SJSA1 (cell line): ENCODE measurements around the gene PLPPR5. TPM values are rescaled to one million over a fixed set of nuclear protein-coding genes. Genes with fewer than 3 reads are reported as not detected.

ENCODE experiments used
- DNase-seq, 2 experiments: peaks; one replicate each; pipeline ENCODE4 v3.0.0-alpha.2; 2015 to 2020; ENCODE audit warnings: low spot score in 2 of 2, low read depth in 1 of 2
- H3K27ac ChIP-seq: fragments of 250-450 bp; sonication (Bioruptor Pico); 2 replicates; pipeline ENCODE4 v1.5.1; 2020; ENCODE audit warnings: mild to moderate bottlenecking, moderate library complexity
- H3K27me3 ChIP-seq: fragments of 250-450 bp; sonication (Bioruptor Pico); replicated peaks from 2 replicates; pipeline ENCODE4 v1.5.1; 2020; ENCODE audit warnings: mild to moderate bottlenecking, moderate library complexity
- H3K36me3 ChIP-seq: fragments of 250-450 bp; sonication (Bioruptor Pico); 2 replicates; pipeline ENCODE4 v1.5.1; 2020; ENCODE audit warnings: mild to moderate bottlenecking
- H3K4me1 ChIP-seq: fragments of 250-450 bp; sonication (Bioruptor Pico); replicated peaks from 2 replicates; pipeline ENCODE4 v1.6.1; 2021; ENCODE audit warnings: mild to moderate bottlenecking
- H3K4me3 ChIP-seq: fragments of 250-450 bp; sonication (Bioruptor Pico); 2 replicates; pipeline ENCODE4 v1.5.1; 2020; ENCODE audit warnings: mild to moderate bottlenecking
- H3K9me3 ChIP-seq: fragments of 250-450 bp; sonication (Bioruptor Pico); replicated peaks from 2 replicates; pipeline ENCODE4 v1.5.1; 2020; ENCODE audit warnings: mild to moderate bottlenecking
- total RNA-seq: library from RNA; depleted of rRNA; stranded (reverse); fragments of >200 nt; shearing (Covaris generic); gene quantifications from 2 replicates; pipeline ENCODE4 v1.2.3, GENCODE V29; 2014

PLPPR5 gene
- total RNA-seq, 1 experiment from 2014 or later = not detected

GRCh38 chr1:98919652-98920051, 85.0 kb downstream of the PLPPR5 start:
- Histone ChIP-seq H3K4me3 (no peak overlapping the region), H3K9me3 (no peaks in the 10 kb centered on the region), H3K4me1 (no peaks in the 10 kb centered on the region), H3K27me3 (peaks cover 3% of the 10 kb centered on the region; the same call in 1 of the 2 replicates), H3K27ac (no peak overlapping the region), H3K36me3 (no peaks in the 10 kb centered on the region)
- no peak for DNase-seq

GRCh38 chr1:98919211-98919610, 85.5 kb downstream of the PLPPR5 start:
- Histone ChIP-seq H3K4me1 (no peaks in the 10 kb centered on the region), H3K4me3 (no peak overlapping the region), H3K36me3 (no peaks in the 10 kb centered on the region), H3K9me3 (no peaks in the 10 kb centered on the region), H3K27ac (no peak overlapping the region), H3K27me3 (peaks cover 3% of the 10 kb centered on the region; the same call in 1 of the 2 replicates)
- DNase-seq = no peak

- H3K4me3 ChIP-seq = no peak overlapping the region
Observed at GRCh38 chr1:98914547-98914946, 90.1 kb downstream of the PLPPR5 start.

GRCh38 chr1:98910827-98911226, 93.8 kb downstream of the PLPPR5 start:
- no peaks in the 10 kb centered on the region for H3K9me3 ChIP-seq
- H3K4me3 ChIP-seq = no peak overlapping the region
- no peaks in the 10 kb centered on the region for H3K4me1 ChIP-seq
- H3K27me3 ChIP-seq = no peaks in the 10 kb centered on the region
- H3K36me3 ChIP-seq = no peaks in the 10 kb centered on the region
- H3K27ac ChIP-seq = no peak overlapping the region
- DNase-seq = no peak

More at GRCh38 chr1:98914547-98914946, 90.1 kb downstream of the PLPPR5 start:
- H3K4me1 ChIP-seq = no peaks in the 10 kb centered on the region
- DNase-seq = no peak
- H3K27me3 ChIP-seq = peaks cover 3% of the 10 kb centered on the region; the same call in 1 of the 2 replicates
- no peaks in the 10 kb centered on the region for H3K9me3 ChIP-seq
- no peaks in the 10 kb centered on the region for H3K36me3 ChIP-seq
- no peak overlapping the region for H3K27ac ChIP-seq

DNA sequence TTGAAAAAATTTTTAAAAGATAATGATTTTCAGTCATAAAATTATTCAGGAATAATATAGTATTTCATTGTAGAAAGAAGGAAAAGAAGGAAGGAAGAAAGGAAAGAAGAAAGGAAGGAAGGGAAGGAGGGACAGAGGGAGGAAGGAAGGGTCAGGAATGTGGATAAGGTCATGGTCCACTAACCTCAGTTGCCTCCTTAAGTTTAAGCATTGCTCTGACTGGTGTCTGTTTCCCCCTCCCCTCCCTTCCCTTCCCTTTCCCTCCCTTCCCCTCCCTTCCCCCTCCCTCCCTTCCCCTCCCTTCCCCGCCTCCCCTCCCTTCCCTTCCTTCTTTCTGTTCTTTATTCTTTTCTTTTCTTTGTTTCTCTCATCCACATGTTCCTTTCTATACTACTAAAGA, 95.7 kb downstream of the PLPPR5 start:
- H3K27me3 ChIP-seq = no peaks in the 10 kb centered on the region

GRCh38 chr1:98906809-98907208, 97.9 kb downstream of the PLPPR5 start:
- DNase-seq = no peak
- H3K27me3 ChIP-seq = no peaks in the 10 kb centered on the region
- no peaks in the 10 kb centered on the region for H3K36me3 ChIP-seq
- no peak overlapping the region for H3K27ac ChIP-seq
- no peaks in the 10 kb centered on the region for H3K9me3 ChIP-seq
- H3K4me3 ChIP-seq = no peak overlapping the region
- no peaks in the 10 kb centered on the region for H3K4me1 ChIP-seq

More for the DNA sequence above, 95.7 kb downstream of the PLPPR5 start:
- no peak overlapping the region for H3K27ac ChIP-seq
- no peak overlapping the region for H3K4me3 ChIP-seq
- DNase-seq = no peak
- no peaks in the 10 kb centered on the region for H3K36me3 ChIP-seq
- no peaks in the 10 kb centered on the region for H3K9me3 ChIP-seq
- no peaks in the 10 kb centered on the region for H3K4me1 ChIP-seq

DNA sequence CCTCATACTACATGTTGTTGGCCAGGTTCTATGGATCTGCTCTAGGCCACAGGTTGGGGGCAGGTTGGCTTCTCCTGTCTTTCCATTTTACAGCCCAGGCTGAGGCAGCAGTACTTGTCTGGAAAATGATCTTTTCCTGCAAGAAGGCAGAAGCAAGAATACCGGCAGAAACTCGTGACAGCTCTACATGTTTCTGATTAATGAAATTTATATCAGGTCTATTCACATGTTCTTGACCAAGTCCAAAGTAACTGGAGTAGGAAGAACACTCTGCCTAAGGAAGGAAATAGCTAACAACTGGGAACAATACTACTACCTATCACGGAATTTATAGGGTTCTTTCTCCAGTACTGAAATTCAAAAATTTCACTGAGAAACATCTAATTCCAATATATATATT, 98.3 kb downstream of the PLPPR5 start:
- DNase-seq = no peak
- no peak overlapping the region for H3K4me3 ChIP-seq
- H3K27me3 ChIP-seq = no peaks in the 10 kb centered on the region
- no peaks in the 10 kb centered on the region for H3K4me1 ChIP-seq
- H3K27ac ChIP-seq = no peak overlapping the region
- H3K9me3 ChIP-seq = no peaks in the 10 kb centered on the region
- no peaks in the 10 kb centered on the region for H3K36me3 ChIP-seq

DNA sequence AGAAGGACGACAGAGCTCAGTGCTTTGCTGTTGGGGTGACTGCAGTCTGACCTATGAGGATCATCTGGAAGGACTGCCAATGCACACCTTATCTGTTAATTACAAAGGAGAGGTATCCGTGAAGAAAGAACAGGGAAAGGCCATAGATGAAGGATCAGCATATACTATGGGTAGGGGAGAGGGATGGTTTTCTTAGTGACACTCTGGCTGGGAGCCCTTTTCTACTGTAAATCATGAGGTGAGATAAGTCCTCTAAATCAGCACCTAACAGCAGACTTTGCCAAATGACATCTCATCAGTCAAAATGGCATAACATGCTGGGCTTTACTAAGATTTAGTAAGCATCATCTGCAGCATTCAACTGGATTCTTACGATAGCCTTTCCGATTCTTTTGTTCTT, 100.0 kb downstream of the PLPPR5 start:
- Histone ChIP-seq H3K9me3 (no peaks in the 10 kb centered on the region), H3K27me3 (no peaks in the 10 kb centered on the region)

DNA sequence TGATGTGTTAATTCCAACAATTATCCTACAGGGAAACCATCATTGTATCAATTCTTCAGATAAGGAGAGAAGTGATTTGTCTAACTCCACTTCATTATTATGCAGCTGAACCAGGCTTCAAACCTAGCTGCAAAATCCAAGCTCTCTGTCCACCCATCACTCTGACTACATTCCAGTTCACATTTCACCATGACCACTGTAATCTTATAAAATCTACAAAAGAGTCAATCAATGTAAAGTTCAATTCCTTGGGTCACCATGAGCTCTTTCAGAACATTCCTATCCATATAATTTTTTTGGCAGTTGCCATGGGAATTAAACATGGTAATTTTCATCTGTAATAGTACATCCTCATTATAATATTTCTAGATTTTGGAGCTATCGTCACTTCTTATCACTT, 100.9 kb downstream of the PLPPR5 start:
- H3K27me3 ChIP-seq = no peaks in the 10 kb centered on the region
- H3K4me3 ChIP-seq = no peak overlapping the region
- DNase-seq = no peak
- no peak overlapping the region for H3K27ac ChIP-seq
- H3K4me1 ChIP-seq = no peaks in the 10 kb centered on the region
- H3K36me3 ChIP-seq = no peaks in the 10 kb centered on the region
- H3K9me3 ChIP-seq = no peaks in the 10 kb centered on the region

More for the DNA sequence above, 100.0 kb downstream of the PLPPR5 start:
- no peak overlapping the region for H3K4me3 ChIP-seq
- DNase-seq = no peak
- H3K36me3 ChIP-seq = no peaks in the 10 kb centered on the region
- H3K27ac ChIP-seq = no peak overlapping the region
- no peaks in the 10 kb centered on the region for H3K4me1 ChIP-seq

DNA sequence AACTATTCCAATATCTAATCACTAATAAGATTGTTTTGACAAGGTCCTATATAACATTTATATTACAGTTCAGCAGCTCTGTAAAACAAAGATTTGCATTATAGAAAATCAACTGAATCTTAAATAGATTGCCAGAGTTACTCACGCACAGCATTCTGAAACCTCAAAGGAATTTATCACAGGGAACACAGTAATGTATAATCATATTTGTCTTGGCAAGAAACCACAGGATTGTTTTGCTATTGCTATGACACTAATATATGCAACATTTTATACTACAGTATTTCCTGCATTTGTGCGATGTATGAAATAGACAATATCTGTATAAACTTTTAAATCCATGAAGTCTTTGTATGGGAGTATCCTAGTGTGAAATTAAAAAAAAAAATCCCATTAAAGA, 101.4 kb downstream of the PLPPR5 start:
- Histone ChIP-seq H3K4me1 (no peaks in the 10 kb centered on the region), H3K4me3 (no peak overlapping the region), H3K27ac (no peak overlapping the region), H3K9me3 (no peaks in the 10 kb centered on the region), H3K27me3 (no peaks in the 10 kb centered on the region), H3K36me3 (no peaks in the 10 kb centered on the region)
- DNase-seq = no peak

GRCh38 chr1:98898940-98899339, 105.7 kb downstream of the PLPPR5 start:
- no peaks in the 10 kb centered on the region for H3K4me1 ChIP-seq
- no peaks in the 10 kb centered on the region for H3K36me3 ChIP-seq
- 0 out of 2 replicates have a peak, but pooled peaks cover 5% of the 10 kb centered on the region for H3K27me3 ChIP-seq
- no peaks in the 10 kb centered on the region for H3K9me3 ChIP-seq
- H3K4me3 ChIP-seq = no peak overlapping the region
- no peak for DNase-seq
- H3K27ac ChIP-seq = no peak overlapping the region

DNA sequence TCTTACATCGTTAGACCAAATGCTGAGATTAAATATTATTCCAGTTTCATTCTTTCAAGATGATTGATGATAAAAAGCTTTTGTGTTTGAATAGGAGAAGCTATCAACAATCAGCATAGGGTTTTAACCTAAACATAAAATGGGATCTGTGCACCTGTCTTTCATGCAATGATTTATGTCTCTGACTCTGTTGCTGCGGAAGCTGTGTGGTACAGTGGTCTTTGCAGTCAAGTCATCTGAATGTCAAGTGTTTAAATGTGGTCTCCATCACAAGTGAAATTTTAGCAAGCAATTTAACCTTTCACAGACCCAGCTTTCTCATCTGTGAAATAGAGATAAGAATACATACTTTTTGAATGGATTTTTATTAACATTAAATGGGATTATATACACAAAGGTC, 107.2 kb downstream of the PLPPR5 start:
- no peak overlapping the region for H3K27ac ChIP-seq
- no peaks in the 10 kb centered on the region for H3K4me1 ChIP-seq
- no peaks in the 10 kb centered on the region for H3K9me3 ChIP-seq
- DNase-seq = no peak
- H3K27me3 ChIP-seq = 0 out of 2 replicates have a peak, but pooled peaks cover 5% of the 10 kb centered on the region
- H3K4me3 ChIP-seq = no peak overlapping the region
- no peaks in the 10 kb centered on the region for H3K36me3 ChIP-seq

GRCh38 chr1:98896711-98897445, 107.8 kb downstream of the PLPPR5 start:
- no peak overlapping the region for H3K4me3 ChIP-seq
- H3K9me3 ChIP-seq = no peaks in the 10 kb centered on the region
- H3K36me3 ChIP-seq = no peaks in the 10 kb centered on the region
- no peak overlapping the region for H3K27ac ChIP-seq
- no peak for DNase-seq
- no peaks in the 10 kb centered on the region for H3K4me1 ChIP-seq
- H3K27me3 ChIP-seq = 0 out of 2 replicates have a peak, but pooled peaks cover 5% of the 10 kb centered on the region

- Histone ChIP-seq H3K27me3 (0 out of 2 replicates have a peak, but pooled peaks cover 5% of the 10 kb centered on the region), H3K36me3 (no peaks in the 10 kb centered on the region), H3K4me1 (no peaks in the 10 kb centered on the region), H3K4me3 (no peak overlapping the region), H3K9me3 (no peaks in the 10 kb centered on the region), H3K27ac (no peak overlapping the region)
- DNase-seq = no peak
Observed at GRCh38 chr1:98893371-98893770, 111.3 kb downstream of the PLPPR5 start.
